T-cell (primary cell): Measurements from ENCODE around the gene SEC14L2. TPM values are rescaled to one million over a fixed set of nuclear protein-coding genes. Genes with fewer than 3 reads are reported as not detected.

Source experiments
- ATAC-seq, 4 experiments: fragments of 200-7000 bp in 3 of 4; fragments of 150-1000 bp in 1 of 4; cut with Tn5 transposase; replicated peaks in 1 of 4; 1 replicate in 3 of 4; 2 replicates in 1 of 4; pipeline ENCODE4 v1.10.0; 2021; ENCODE audit warnings: moderate library complexity in 3 of 4, mild to moderate bottlenecking in 2 of 4, moderate number of reproducible peaks in 1 of 4
- CTCF ChIA-PET, 2 donors: fragments of 300-600 bp; sonication (Branson Sonifier 250); formaldehyde crosslinking; loops; one replicate each; lab custom pipeline; 2022; ENCODE audit warnings: antibody characterized with exemption in 2 of 2; lab: Charles Lee
- POLR2A ChIA-PET, 2 donors: fragments of 300-600 bp; sonication (Branson Sonifier 250); formaldehyde crosslinking; loops; one replicate each; lab custom pipeline; 2022; ENCODE audit warnings: antibody characterized with exemption in 2 of 2; lab: Charles Lee
- DNase-seq, 35 experiments: peaks; one replicate each; pipeline versions ENCODE4 v3.0.0 to v3.0.0-alpha.2; 2013 to 2023
- H3K27ac ChIP-seq: one replicate; pipeline ENCODE4 v1.5.1; 2013; ENCODE audit warnings: low read length
- H3K27me3 ChIP-seq, 2 experiments: replicated peaks in 1 of 2; 1 replicate in 1 of 2; 2 replicates in 1 of 2; pipeline versions ENCODE4 v1.6.1 to v1.7.0; 2013; ENCODE audit warnings: low read length in 1 of 2, mixed read lengths in 1 of 2; ENCODE audit not compliant: control insufficient read depth in 2 of 2, insufficient read depth in 2 of 2; ENCODE audit errors: extremely low read depth in 1 of 2
- H3K36me3 ChIP-seq, 2 donors: 1 replicate in 1 of 2; 2 replicates in 1 of 2; pipeline versions ENCODE4 v1.6.1 to v1.7.0; 2013; ENCODE audit warnings: low read length in 1 of 2; ENCODE audit not compliant: control insufficient read depth in 2 of 2, insufficient read depth in 1 of 2; ENCODE audit errors: extremely low read depth in 1 of 2
- H3K4me1 ChIP-seq, 2 experiments: 1 replicate in 1 of 2; 2 replicates in 1 of 2; pipeline versions ENCODE4 v1.6.1 to v1.7.0; 2013; ENCODE audit warnings: low read length in 2 of 2, mixed read lengths in 1 of 2; ENCODE audit not compliant: insufficient read depth in 2 of 2, control insufficient read depth in 1 of 2; ENCODE audit errors: extremely low read depth in 1 of 2
- H3K4me3 ChIP-seq, 2 donors: 1 replicate in 1 of 2; 2 replicates in 1 of 2; pipeline versions ENCODE4 v1.5.1 to v1.7.0; 2013; ENCODE audit warnings: mild to moderate bottlenecking in 2 of 2, low read length in 1 of 2, moderate library complexity in 1 of 2; ENCODE audit not compliant: control insufficient read depth in 1 of 2; ENCODE audit errors: extremely low read depth in 1 of 2
- H3K9me3 ChIP-seq: 2 replicates; pipeline ENCODE4 v1.7.0; 2013
- H3K27ac Mint-ChIP-seq, 2 donors: one replicate each; pipeline ENCODE4 v1.8.0; 2020 to 2021; ENCODE audit warnings: mild to moderate bottlenecking in 2 of 2, mixed read lengths in 2 of 2
- H3K27me3 Mint-ChIP-seq, 2 donors: one replicate each; pipeline ENCODE4 v1.8.0; 2021 to 2022; ENCODE audit warnings: mixed read lengths in 2 of 2
- H3K36me3 Mint-ChIP-seq: one replicate; pipeline ENCODE4 v1.8.0; 2021; ENCODE audit warnings: mixed read lengths
- H3K4me1 Mint-ChIP-seq, 3 donors: one replicate each; pipeline ENCODE4 v1.8.0; 2020 to 2022; ENCODE audit warnings: mixed read lengths in 3 of 3, mild to moderate bottlenecking in 1 of 3
- H3K4me3 Mint-ChIP-seq, 3 donors: one replicate each; pipeline ENCODE4 v1.8.0; 2020 to 2022; ENCODE audit warnings: mild to moderate bottlenecking in 3 of 3, mixed read lengths in 3 of 3, moderate library complexity in 3 of 3
- H3K9me3 Mint-ChIP-seq, 3 donors: one replicate each; pipeline ENCODE4 v1.8.0; 2020 to 2022; ENCODE audit warnings: mixed read lengths in 3 of 3
- WGBS: methylation state at CpG from one replicate; pipeline ENCODE4 v1.1.5; 2013; ENCODE audit warnings: missing lambda C conversion rate; ENCODE audit not compliant: insufficient coverage; 5-methylcytosine and 5-hydroxymethylcytosine counted together
- total RNA-seq, 35 experiments: library from RNA in 6 of 35; stranded (reverse) in 6 of 35; fragments of 120-200 nt in 1 of 35; gene quantifications; one replicate each; pipeline versions ENCODE4 v1.2.1 to v1.2.4 and lab custom pipeline; 2013 to 2026

Gene SEC14L2
- total RNA-seq, 5 donors from 2014 or later (not counting 1 experiment from before 2014, with no cell fraction given), result 10.9 to 87.9 (median 15.8) TPM

DNA sequence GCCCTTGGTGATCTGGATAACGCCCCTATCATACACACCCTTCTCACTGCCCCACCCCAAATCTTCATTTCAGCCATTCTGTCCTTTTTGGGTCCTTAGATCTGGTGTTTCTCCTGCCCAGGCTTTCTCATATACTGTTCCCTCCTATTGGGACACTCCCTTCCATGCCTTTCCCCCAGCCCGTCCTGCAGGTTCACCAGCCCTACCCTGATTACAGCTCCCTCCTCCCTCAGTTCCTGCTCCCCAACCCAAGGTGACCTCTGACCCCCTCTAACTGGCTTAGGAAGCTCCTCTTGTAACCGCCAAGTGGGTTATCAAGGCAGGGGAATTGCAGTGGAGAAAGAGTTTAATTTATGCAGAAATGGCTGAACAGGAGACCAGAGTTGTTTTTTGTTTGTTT, 41.7 kb downstream of the SEC14L2 start:
- H3K36me3 ChIP-seq, result no peaks in the 10 kb centered on the region
- Mint-ChIP-seq H3K36me3 (peaks cover 14% of the 10 kb centered on the region), H3K27me3 (peaks cover 29 to 35% of the 10 kb centered on the region in 2 donors), H3K4me1 (peaks cover 36 to 45% (median 42%) of the 10 kb centered on the region in 3 donors), H3K9me3 (peaks cover 4 to 19% (median 4%) of the 10 kb centered on the region in 3 donors), H3K27ac (no peak overlapping the region), H3K4me3 (no peak overlapping the region)
- no peak overlapping the region for H3K27ac ChIP-seq
- ChIA-PET POLR2A (no interaction called here), CTCF (interaction anchor here (0.7 to 1.6 kb wide), 2 partner anchors 15 kb away, joined by 8 to 10 read pairs; no protein-coding TSS in a partner anchor)
- H3K27me3 ChIP-seq, result peaks cover 0 to 57% of the 10 kb centered on the region in 2 experiments
- ATAC-seq (no peak), DNase-seq (no peak)
- WGBS, result 80% methylated on average over 2 of the region's 3 CpGs
- peaks cover 0 to 33% of the 10 kb centered on the region in 2 experiments for H3K4me1 ChIP-seq
- no peak overlapping the region for H3K4me3 ChIP-seq
- H3K9me3 ChIP-seq, result no peaks in the 10 kb centered on the region

- Histone ChIP-seq H3K4me1 (peaks cover 0 to 33% of the 10 kb centered on the region in 2 experiments), H3K4me3 (no peak overlapping the region), H3K27ac (no peak overlapping the region), H3K27me3 (peaks cover 0 to 57% of the 10 kb centered on the region in 2 experiments), H3K9me3 (no peaks in the 10 kb centered on the region), H3K36me3 (no peaks in the 10 kb centered on the region)
- ATAC-seq, result no peak
- peaks cover 14% of the 10 kb centered on the region for H3K36me3 Mint-ChIP-seq
- no peak overlapping the region for H3K4me3 Mint-ChIP-seq
- CTCF ChIA-PET, result interaction anchor here in 1 of 2 donors (0.7 kb wide), 1 partner anchor 16 kb away, joined by 8 read pairs; no protein-coding TSS in a partner anchor
- peaks cover 35 to 42% (median 42%) of the 10 kb centered on the region in 3 donors for H3K4me1 Mint-ChIP-seq
- DNase-seq, result no peak
- 90% methylated on average over 2 of the region's 4 CpGs for WGBS
- no peak overlapping the region for H3K27ac Mint-ChIP-seq
- POLR2A ChIA-PET, result no interaction called here
- peaks cover 4 to 19% (median 4%) of the 10 kb centered on the region in 3 donors for H3K9me3 Mint-ChIP-seq
- peaks cover 29 to 37% of the 10 kb centered on the region in 2 donors for H3K27me3 Mint-ChIP-seq
Observed at GRCh38 chr22:30439226-30439625, 42.4 kb downstream of the SEC14L2 start.

DNA sequence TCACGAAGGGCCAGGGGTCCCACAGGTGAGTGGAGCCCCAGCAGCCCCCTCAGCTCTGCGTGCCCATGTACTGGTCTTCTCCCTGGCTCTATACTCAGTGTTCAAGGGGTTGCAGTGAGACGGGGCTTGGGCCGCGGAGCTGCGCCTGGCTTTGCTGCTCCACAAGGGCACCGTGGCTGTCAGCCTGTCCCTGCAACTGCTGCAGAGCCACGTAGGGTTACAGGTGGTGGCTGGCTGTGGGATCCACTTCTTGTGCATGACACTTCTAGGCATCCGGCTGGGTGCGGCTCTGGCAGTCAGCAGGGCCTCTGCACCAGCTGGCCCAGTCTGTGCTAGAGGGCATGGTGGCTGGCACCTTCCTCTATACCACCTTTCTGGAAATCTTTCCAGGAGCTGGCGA, 43.0 kb downstream of the SEC14L2 start:
- H3K27me3 ChIP-seq, result peaks cover 0 to 59% of the 10 kb centered on the region in 2 experiments
- H3K4me1 Mint-ChIP-seq, result peaks cover 29 to 37% (median 36%) of the 10 kb centered on the region in 3 donors
- POLR2A ChIA-PET, result no interaction called here
- no peaks in the 10 kb centered on the region for H3K36me3 ChIP-seq
- peaks cover 0 to 32% of the 10 kb centered on the region in 2 experiments for H3K4me1 ChIP-seq
- DNase-seq (no peak), ATAC-seq (no peak)
- WGBS, result 89% methylated on average over 10 of the region's 11 CpGs
- peaks cover 11% of the 10 kb centered on the region for H3K36me3 Mint-ChIP-seq
- H3K4me3 ChIP-seq, result no peak overlapping the region
- peaks cover 29 to 37% of the 10 kb centered on the region in 2 donors for H3K27me3 Mint-ChIP-seq
- no peak overlapping the region for H3K4me3 Mint-ChIP-seq
- no peak overlapping the region for H3K27ac ChIP-seq
- peaks cover 4 to 16% (median 4%) of the 10 kb centered on the region in 3 donors for H3K9me3 Mint-ChIP-seq
- H3K9me3 ChIP-seq, result no peaks in the 10 kb centered on the region
- H3K27ac Mint-ChIP-seq, result peak overlapping the region in 1 of 2 donors; percentile 39
- CTCF ChIA-PET, result no interaction called here

- peaks cover 36 to 44% of the 10 kb centered on the region in 2 donors for H3K27me3 Mint-ChIP-seq
- ChIA-PET POLR2A (interaction anchor here in 1 of 2 donors (0.7 kb wide), 1 partner anchor 32 kb away, joined by 9 read pairs; no protein-coding TSS in a partner anchor), CTCF (interaction anchor here in 1 of 2 donors (0.9 kb wide), 1 partner anchor 14 kb away, joined by 3 read pairs; no protein-coding TSS in a partner anchor)
- peaks cover 4 to 7% (median 4%) of the 10 kb centered on the region in 3 donors for H3K9me3 Mint-ChIP-seq
- peak overlapping the region in 1 of 2 donors; percentile 40 for H3K27ac Mint-ChIP-seq
- Histone ChIP-seq H3K27me3 (peaks cover 0 to 68% of the 10 kb centered on the region in 2 experiments), H3K4me1 (peaks cover 0 to 24% of the 10 kb centered on the region in 2 experiments), H3K9me3 (no peaks in the 10 kb centered on the region), H3K27ac (no peak overlapping the region), H3K4me3 (no peak overlapping the region), H3K36me3 (no peaks in the 10 kb centered on the region)
- no peak for ATAC-seq
- no peak overlapping the region for H3K4me3 Mint-ChIP-seq
- peaks cover 16 to 31% (median 30%) of the 10 kb centered on the region in 3 donors for H3K4me1 Mint-ChIP-seq
- WGBS, result 85% methylated on average over 2 of the region's 9 CpGs
- peaks cover 3% of the 10 kb centered on the region for H3K36me3 Mint-ChIP-seq
- DNase-seq, result no peak
Observed at GRCh38 chr22:30441088-30441487, 44.3 kb downstream of the SEC14L2 start.

DNA sequence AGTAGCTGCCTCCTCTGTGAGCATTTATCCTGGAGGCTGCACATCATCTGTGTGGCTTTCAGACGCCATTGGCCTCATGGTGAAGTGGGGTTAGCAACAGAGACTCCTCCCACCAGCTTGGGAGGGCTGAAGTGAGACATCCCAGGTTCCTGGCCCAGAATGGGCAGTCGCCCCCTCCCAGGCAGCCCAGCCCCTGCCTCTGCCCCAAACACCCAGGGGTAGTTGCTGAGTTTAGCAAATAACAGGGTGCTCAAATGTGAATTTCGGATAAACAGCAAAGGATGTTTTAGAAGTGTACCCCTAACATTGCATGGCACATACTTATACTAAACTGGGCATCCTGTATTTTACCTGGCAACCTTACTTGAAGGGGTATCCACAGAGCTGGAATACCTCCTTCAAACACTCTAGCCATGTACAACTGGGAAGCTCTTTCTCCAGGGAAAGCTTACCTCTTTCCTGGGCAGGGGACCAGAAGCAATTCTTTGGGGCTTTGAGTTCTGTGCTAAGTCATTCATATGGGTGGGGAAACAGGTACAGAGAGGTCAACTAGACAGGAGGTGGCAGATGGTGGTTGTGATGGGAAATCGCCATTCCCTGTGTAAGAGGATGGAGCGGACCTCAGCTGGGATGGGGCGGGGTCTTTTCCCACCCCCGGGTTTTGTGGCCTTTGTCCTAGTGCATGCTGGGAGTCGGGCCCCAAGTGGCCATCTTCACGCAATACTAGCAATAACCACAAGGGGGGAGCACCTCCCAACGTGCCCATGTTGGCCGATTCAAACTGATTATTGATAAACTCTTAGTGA, 48.0 kb downstream of the SEC14L2 start:
- Histone ChIP-seq H3K4me1 (peaks cover 0 to 17% of the 10 kb centered on the region in 2 experiments), H3K27me3 (peaks cover 2 to 71% of the 10 kb centered on the region in 2 experiments), H3K27ac (no peak overlapping the region), H3K36me3 (no peaks in the 10 kb centered on the region), H3K4me3 (no peak overlapping the region), H3K9me3 (no peaks in the 10 kb centered on the region)
- ATAC-seq (peak in 3 of 4 experiments; percentile 42 to 49 (median 44)), DNase-seq (peak in 17 of 35 experiments; percentile 22 to 74 (median 38))
- 33% methylated on average over 3 of the region's 11 CpGs for WGBS
- Mint-ChIP-seq H3K9me3 (peaks cover 0 to 4% (median 2%) of the 10 kb centered on the region in 3 donors), H3K27me3 (peaks cover 40 to 50% of the 10 kb centered on the region in 2 donors), H3K4me3 (no peak overlapping the region), H3K36me3 (no peaks in the 10 kb centered on the region), H3K27ac (no peak overlapping the region), H3K4me1 (peaks cover 15 to 26% (median 23%) of the 10 kb centered on the region in 3 donors)
- POLR2A ChIA-PET, result interaction anchor here in 1 of 2 donors (0.7 kb wide), 1 partner anchor 307 kb away, joined by 3 read pairs; no protein-coding TSS in a partner anchor
- CTCF ChIA-PET, result interaction anchor here (0.6 to 1.3 kb wide), 5 partner anchors 17 to 343 kb away, joined by 3 to 10 read pairs (median 5); partner anchors contain the start of gene LIF (in 1 of the 2)
